GM23248 (cell line): Measurements from ENCODE around the gene IVD. TPM values are rescaled to one million over a fixed set of nuclear protein-coding genes. Genes with fewer than 3 reads are reported as not detected.

ENCODE experiments used
- DNase-seq: peaks from one replicate; pipeline ENCODE4 v3.0.0-alpha.2; 2015
- H2AFZ ChIP-seq: fragments of 200-600 bp; sonication (generic); 2 replicates; pipeline ENCODE4 v1.6.1; 2016; ENCODE audit warnings: antibody characterized with exemption
- H3F3A ChIP-seq: fragments of 200-600 bp; sonication (generic); 2 replicates; pipeline ENCODE4 v1.6.1; 2016; ENCODE audit warnings: mild to moderate bottlenecking, antibody characterized with exemption, mixed run types; ENCODE audit not compliant: insufficient read depth
- H3K27ac ChIP-seq: fragments of 200-600 bp; sonication (generic); 2 replicates; pipeline ENCODE4 v1.5.1; 2016; ENCODE audit warnings: mild to moderate bottlenecking
- H3K27me3 ChIP-seq: fragments of 200-600 bp; sonication (generic); replicated peaks from 2 replicates; pipeline ENCODE4 v1.6.1; 2016; ENCODE audit warnings: mild to moderate bottlenecking; ENCODE audit not compliant: insufficient read depth
- H3K36me3 ChIP-seq: fragments of 200-600 bp; sonication (generic); 2 replicates; pipeline ENCODE4 v1.6.1; 2016; ENCODE audit warnings: low read depth, mild to moderate bottlenecking
- H3K4me1 ChIP-seq: fragments of 200-600 bp; sonication (generic); 2 replicates; pipeline ENCODE4 v1.6.1; 2016; ENCODE audit warnings: mild to moderate bottlenecking; ENCODE audit not compliant: insufficient read depth
- H3K4me2 ChIP-seq: fragments of 200-600 bp; sonication (generic); one replicate; pipeline ENCODE4 v1.6.1; 2016; ENCODE audit warnings: mild to moderate bottlenecking; ENCODE audit not compliant: unreplicated experiment
- H3K4me3 ChIP-seq: fragments of 200-600 bp; sonication (generic); 2 replicates; pipeline ENCODE4 v1.5.1; 2016; ENCODE audit warnings: mild to moderate bottlenecking
- H3K79me2 ChIP-seq: fragments of 200-600 bp; sonication (generic); 2 replicates; pipeline ENCODE4 v1.6.1; 2016; ENCODE audit warnings: mild to moderate bottlenecking; ENCODE audit not compliant: insufficient read depth
- H3K9ac ChIP-seq: fragments of 200-600 bp; sonication (generic); 2 replicates; pipeline ENCODE4 v1.6.1; 2016; ENCODE audit warnings: mild to moderate bottlenecking
- H3K9me2 ChIP-seq: fragments of 200-600 bp; sonication (generic); 2 replicates; pipeline ENCODE4 v1.6.1; 2016; ENCODE audit warnings: mixed run types, mild to moderate bottlenecking, moderate library complexity; ENCODE audit not compliant: insufficient read depth
- H3K9me3 ChIP-seq: fragments of 200-600 bp; sonication (generic); one replicate; pipeline ENCODE4 v1.6.1; 2017; ENCODE audit warnings: low read depth
- H4K20me1 ChIP-seq: fragments of 200-600 bp; sonication (generic); 2 replicates; pipeline ENCODE4 v1.6.0; 2016; ENCODE audit not compliant: insufficient read depth
- EZH2 ChIP-seq: fragments of 200-600 bp; sonication (generic); IDR thresholded peaks from 2 replicates; pipeline ENCODE4 v1.6.1; 2018; ENCODE audit warnings: antibody characterized with exemption, mild to moderate bottlenecking; ENCODE audit not compliant: insufficient read depth, poor library complexity, severe bottlenecking
- EZH2phosphoT487 ChIP-seq: fragments of 200-600 bp; sonication (generic); IDR thresholded peaks from 2 replicates; pipeline ENCODE4 v1.6.1; 2018; ENCODE audit warnings: antibody characterized with exemption, moderate library complexity, mild to moderate bottlenecking, low read depth; ENCODE audit not compliant: insufficient read depth
- WGBS, 2 experiments: methylation state at CpG; one replicate each; pipeline ENCODE4 v1.1.6; 2015 to 2017; ENCODE audit warnings: low lambda C conversion rate in 2 of 2, low coverage in 1 of 2; ENCODE audit errors: missing lambda C conversion rate in 2 of 2; 5-methylcytosine and 5-hydroxymethylcytosine counted together
- in situ Hi-C: fragments of 300-500 bp; cut with MboI; formaldehyde crosslinking; loops from 2 replicates; pipeline ENCODE4 v1.15.0; 2020
- polyA plus RNA-seq: library from polyadenylated mRNA; unstranded; fragments of >200 nt; fragmentation: Nextera tagmentation; extraction: Ambion mirVana; gene quantifications from 2 replicates; pipeline ENCODE4 v1.2.1, GENCODE V29; 2016
- total RNA-seq: library from RNA; depleted of rRNA; stranded (reverse); fragments of >200 nt; shearing (Covaris generic); gene quantifications from 2 replicates; pipeline ENCODE4 v1.2.3, GENCODE V29; 2014

The IVD gene
- total and polyA plus RNA-seq, 2 experiments from 2014 or later = 28.2 to 50.1 TPM

DNA sequence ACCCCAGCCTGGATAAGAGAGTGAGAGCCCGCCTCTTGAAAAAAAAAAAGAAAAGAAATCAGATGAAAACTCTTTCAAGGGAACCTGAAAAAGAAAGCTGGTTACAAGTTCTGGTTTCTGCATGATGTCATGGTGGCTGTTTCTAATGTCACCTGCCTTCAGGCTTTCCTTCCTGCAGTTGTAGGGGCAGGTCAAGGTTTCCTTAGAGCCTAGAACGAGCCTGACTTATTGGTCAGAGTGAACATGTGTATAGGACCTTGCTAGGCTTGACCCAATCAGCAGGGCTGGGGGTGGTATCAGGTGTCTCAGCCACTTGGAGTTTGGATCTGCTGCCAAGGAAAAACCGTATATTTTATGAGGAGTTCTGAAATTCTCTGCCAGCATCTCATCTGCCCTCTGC lies 3.8 kb downstream of the IVD start:
- no peaks in the 10 kb centered on the region; the same call in 1 of the 2 replicates for H3F3A ChIP-seq
- no peak overlapping the region for H3K9ac ChIP-seq
- no peaks in the 10 kb centered on the region for H3K9me2 ChIP-seq
- H2AFZ ChIP-seq = no peak overlapping the region
- peaks cover 18% of the 10 kb centered on the region; the same call in 1 of the 2 replicates for H3K36me3 ChIP-seq
- no peaks in the 10 kb centered on the region for H4K20me1 ChIP-seq
- H3K4me3 ChIP-seq = no peak overlapping the region
- 96 to 98% methylated on average over 3 of the region's 3 CpGs for WGBS, 2 experiments
- no peaks in the 10 kb centered on the region for H3K27me3 ChIP-seq
- TF ChIP-seq EZH2 (no peak), EZH2phosphoT487 (no peak)
- no peak for DNase-seq
- H3K9me3 ChIP-seq = no peaks in the 10 kb centered on the region
- peaks cover 22% of the 10 kb centered on the region for H3K79me2 ChIP-seq
- in situ Hi-C loops = no loop called here
- peaks cover 16% of the 10 kb centered on the region for H3K4me1 ChIP-seq
- no peak overlapping the region for H3K27ac ChIP-seq
- H3K4me2 ChIP-seq = no peak overlapping the region

DNA sequence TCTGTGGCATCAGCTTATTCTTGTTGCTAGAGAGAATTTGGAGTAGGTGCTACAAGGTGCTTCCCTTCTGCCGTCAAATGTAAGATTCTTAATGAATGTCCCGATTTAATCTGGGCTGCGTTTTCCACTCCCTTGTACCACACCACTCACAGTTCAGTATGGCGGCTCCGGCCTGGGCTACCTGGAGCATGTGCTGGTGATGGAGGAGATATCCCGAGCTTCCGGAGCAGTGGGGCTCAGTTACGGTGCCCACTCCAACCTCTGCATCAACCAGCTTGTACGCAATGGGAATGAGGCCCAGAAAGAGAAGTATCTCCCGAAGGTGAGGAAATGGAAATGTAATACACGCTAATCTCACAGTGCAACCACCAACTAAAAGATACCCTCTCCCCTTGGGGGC lies 4.9 kb downstream of the IVD start:
- DNase-seq = no peak
- no peak overlapping the region for H3K9ac ChIP-seq
- no peaks in the 10 kb centered on the region for H3K27me3 ChIP-seq
- TF ChIP-seq EZH2phosphoT487 = no peak
- no peak for TF ChIP-seq EZH2
- no peak overlapping the region for H3K4me2 ChIP-seq
- H3K9me2 ChIP-seq = no peaks in the 10 kb centered on the region
- H3K4me3 ChIP-seq = no peak overlapping the region
- H3K4me1 ChIP-seq = peaks cover 10% of the 10 kb centered on the region; the same call in 1 of the 2 replicates
- no peaks in the 10 kb centered on the region for H3K9me3 ChIP-seq
- no peak overlapping the region for H2AFZ ChIP-seq
- H3K36me3 ChIP-seq = peaks cover 21% of the 10 kb centered on the region; the same call in 1 of the 2 replicates
- WGBS, 2 experiments = 97% methylated on average over 11 of the region's 11 CpGs
- H3K79me2 ChIP-seq = peaks cover 22% of the 10 kb centered on the region
- in situ Hi-C loops = no loop called here
- no peaks in the 10 kb centered on the region for H4K20me1 ChIP-seq
- no peak overlapping the region for H3K27ac ChIP-seq
- H3F3A ChIP-seq = no peaks in the 10 kb centered on the region

DNA sequence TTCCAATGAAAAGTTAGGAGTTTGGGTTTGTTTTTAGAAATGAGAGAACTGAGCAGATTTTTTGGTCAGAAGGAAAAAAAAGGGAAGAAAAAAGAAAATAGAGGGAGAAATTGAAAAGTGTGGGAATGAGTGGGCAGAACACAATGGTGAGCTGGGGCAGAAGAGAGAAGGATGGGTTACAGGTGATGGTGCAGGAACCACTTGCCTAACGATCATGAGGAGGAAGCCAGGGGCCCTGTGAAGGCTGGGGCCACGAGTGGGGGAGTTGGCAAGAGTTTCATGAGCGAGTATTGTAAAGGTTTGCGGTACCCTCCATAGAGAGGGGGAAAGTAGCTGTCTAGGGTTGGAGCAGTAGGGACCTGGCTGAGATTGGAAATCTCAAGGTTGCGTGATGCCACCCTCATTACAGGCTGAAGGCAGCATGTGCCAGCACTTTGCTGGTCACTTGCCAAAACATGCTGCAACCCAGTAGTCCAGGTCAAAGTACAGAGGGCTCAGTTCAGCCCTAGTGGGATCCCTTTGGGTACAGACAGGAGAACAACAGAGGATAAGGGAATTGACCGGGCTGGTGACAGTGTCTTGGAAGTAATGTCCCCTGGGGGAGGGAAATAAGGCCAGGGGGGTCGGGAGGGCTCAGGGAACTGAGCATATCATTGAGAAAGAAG lies 6.6 kb downstream of the IVD start:
- no peaks in the 10 kb centered on the region for H4K20me1 ChIP-seq
- H3K4me1 ChIP-seq = no peaks in the 10 kb centered on the region
- H3K9me3 ChIP-seq = no peaks in the 10 kb centered on the region
- H3K27me3 ChIP-seq = no peaks in the 10 kb centered on the region
- no peaks in the 10 kb centered on the region for H3F3A ChIP-seq
- no peak overlapping the region for H3K4me3 ChIP-seq
- H3K9me2 ChIP-seq = no peaks in the 10 kb centered on the region
- in situ Hi-C loops = no loop called here
- no peak overlapping the region for H3K9ac ChIP-seq
- DNase-seq = no peak
- peaks cover 22% of the 10 kb centered on the region; the same call in 1 of the 2 replicates for H3K36me3 ChIP-seq
- H2AFZ ChIP-seq = no peak overlapping the region
- peaks cover 6% of the 10 kb centered on the region; the same call in 1 of the 2 replicates for H3K79me2 ChIP-seq
- WGBS, 2 experiments = 87 to 89% methylated on average over 7 of the region's 7 CpGs
- no peak overlapping the region for H3K27ac ChIP-seq
- TF ChIP-seq EZH2phosphoT487 (no peak), EZH2 (no peak)
- H3K4me2 ChIP-seq = no peak overlapping the region

DNA sequence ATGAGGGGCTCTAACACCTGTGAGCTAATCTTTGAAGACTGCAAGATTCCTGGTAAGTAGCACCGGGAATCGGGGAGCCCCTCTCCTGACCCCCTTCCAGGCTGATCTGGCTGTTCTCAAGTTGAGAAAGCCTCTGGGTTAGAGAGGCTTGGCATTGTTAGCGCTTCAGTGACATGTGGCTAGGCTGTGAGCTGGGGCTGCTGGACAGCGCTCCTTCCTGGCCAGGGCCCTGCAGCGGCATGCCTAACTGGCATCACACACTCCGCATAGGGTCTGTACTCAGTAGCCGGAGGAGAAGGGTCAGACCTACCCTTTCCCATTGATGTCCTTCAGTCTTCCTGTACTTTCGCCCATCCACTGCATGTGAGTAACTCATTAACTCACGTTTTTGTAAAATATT lies 7.4 kb downstream of the IVD start:
- no peaks in the 10 kb centered on the region for H3F3A ChIP-seq
- no peaks in the 10 kb centered on the region for H3K9me2 ChIP-seq
- in situ Hi-C loops = no loop called here
- H3K79me2 ChIP-seq = no peaks in the 10 kb centered on the region
- DNase-seq = no peak
- H3K9ac ChIP-seq = no peak overlapping the region
- H3K36me3 ChIP-seq = peaks cover 15% of the 10 kb centered on the region; the same call in 1 of the 2 replicates
- no peak overlapping the region for H2AFZ ChIP-seq
- no peak overlapping the region for H3K27ac ChIP-seq
- no peaks in the 10 kb centered on the region for H4K20me1 ChIP-seq
- H3K27me3 ChIP-seq = no peaks in the 10 kb centered on the region
- no peaks in the 10 kb centered on the region for H3K4me1 ChIP-seq
- TF ChIP-seq EZH2phosphoT487 (no peak), EZH2 (no peak)
- no peak overlapping the region for H3K4me2 ChIP-seq
- 84 to 86% methylated on average over 9 of the region's 9 CpGs for WGBS, 2 experiments
- no peak overlapping the region for H3K4me3 ChIP-seq
- H3K9me3 ChIP-seq = no peaks in the 10 kb centered on the region
